NCI-H345 treated with DMSO at 0.1 percent for 48 hours (cell line): ENCODE measurements around the gene OR2H2.

Source experiments
- DNase-seq: peaks from one replicate; lab custom pipeline; 2025; ENCODE audit not compliant: unreplicated experiment; lab: John Stamatoyannopoulos, UW

OR2H2 gene

DNA sequence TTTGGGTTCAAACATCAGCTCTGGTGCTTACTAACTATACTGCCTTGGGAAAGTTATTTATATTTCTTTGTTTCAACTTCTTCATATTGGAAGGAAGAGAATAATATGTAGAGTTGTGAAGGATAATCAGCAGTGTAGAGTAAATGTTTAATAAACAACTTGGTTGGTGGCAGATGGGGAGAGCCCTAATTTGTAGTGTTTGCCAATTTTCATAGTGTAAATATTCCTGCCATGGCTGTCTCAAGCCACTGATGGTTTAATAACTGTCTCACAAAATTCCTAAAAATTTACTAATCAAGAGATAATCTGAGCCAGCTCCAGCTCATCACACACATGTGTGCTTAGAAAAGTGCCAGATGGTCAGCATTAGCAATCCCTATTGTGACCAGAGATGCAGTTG, at the start of gene OR2H2:
Gene OR2H2 (plus strand): TSS at position 301 of the 400 bp plus-strand sequence. CDS start 2,824 bp downstream, outside the sequence.
- DNase-seq, result no peak

DNA sequence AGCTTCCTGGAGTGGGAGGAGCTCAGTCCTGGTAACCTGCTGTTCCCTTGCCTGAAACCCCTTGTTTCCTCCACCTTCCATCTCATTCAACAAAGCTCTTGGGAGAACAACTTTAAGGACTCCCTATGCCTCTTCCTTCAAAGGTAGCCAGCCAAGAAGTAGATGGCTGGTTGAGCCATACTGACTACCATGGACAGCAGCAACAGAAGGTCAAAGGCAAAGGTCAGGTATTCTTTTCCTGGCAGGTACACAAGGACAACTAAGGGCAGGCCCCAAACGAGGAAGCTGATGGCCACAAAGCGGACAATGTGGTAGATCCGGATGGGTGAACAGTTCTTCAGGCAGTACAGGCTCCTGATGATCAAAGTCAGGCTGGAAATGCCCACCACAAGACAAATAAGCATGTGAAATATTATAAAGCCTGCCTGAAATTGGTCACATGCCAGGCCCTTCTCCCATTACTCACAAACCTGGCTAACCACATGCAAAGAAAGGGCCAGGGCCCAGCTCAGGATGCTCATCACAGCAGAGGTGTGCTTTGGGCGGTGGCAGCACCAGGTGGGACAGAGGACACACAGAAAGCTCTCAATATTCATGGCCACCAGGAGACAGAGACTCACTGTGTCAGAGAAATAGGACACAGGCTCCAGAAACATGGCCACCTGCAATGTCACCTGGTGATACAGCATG, 47.1 kb upstream of the OR2H2 start:
- DNase-seq, result no peak

DNA sequence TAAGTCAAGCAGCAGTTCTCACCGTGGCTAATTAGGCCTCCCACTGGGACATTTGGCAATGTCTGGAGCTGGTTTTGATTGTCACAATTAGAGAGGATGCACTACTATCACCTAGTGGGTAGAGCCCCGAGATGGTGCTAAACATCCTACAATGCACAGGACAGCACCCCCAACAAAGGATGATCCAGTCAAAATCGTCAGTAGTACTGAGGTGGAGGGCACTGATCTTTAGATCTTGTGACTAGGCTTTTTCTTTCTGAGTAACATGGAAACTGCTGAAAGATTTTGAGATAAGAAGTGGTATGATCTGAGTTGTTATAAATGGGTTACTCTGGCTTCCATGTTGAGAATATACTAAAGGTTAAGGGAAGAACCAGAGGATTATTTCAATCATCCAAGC, 37.3 kb upstream of the OR2H2 start:
- DNase-seq, result no peak

DNA sequence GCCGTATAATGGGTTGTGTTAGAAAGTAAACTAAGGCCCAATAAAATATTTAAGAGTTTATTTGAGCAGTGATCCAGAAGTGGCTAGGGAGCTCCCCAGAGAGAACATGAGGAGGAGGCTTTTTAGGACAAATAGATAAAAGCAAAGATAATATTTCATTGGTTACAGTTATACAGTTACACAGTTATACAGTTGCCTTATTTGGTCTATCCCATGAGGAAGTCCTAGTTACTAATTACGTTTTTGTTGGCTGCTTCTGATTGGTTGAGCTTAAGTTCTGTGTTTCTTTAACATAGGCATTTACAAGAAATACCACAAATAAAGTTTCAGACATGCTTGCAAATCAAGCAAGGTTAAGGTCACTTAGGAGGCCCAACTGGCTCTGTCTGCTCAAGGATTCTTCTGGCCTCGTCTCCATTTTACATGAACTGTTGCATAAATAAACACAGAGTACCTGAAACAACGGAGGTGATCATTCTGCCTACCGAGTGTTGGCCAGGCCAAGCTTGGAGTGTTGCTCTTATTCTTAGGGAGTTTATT, 32.3 kb upstream of the OR2H2 start:
- no peak for DNase-seq

DNA sequence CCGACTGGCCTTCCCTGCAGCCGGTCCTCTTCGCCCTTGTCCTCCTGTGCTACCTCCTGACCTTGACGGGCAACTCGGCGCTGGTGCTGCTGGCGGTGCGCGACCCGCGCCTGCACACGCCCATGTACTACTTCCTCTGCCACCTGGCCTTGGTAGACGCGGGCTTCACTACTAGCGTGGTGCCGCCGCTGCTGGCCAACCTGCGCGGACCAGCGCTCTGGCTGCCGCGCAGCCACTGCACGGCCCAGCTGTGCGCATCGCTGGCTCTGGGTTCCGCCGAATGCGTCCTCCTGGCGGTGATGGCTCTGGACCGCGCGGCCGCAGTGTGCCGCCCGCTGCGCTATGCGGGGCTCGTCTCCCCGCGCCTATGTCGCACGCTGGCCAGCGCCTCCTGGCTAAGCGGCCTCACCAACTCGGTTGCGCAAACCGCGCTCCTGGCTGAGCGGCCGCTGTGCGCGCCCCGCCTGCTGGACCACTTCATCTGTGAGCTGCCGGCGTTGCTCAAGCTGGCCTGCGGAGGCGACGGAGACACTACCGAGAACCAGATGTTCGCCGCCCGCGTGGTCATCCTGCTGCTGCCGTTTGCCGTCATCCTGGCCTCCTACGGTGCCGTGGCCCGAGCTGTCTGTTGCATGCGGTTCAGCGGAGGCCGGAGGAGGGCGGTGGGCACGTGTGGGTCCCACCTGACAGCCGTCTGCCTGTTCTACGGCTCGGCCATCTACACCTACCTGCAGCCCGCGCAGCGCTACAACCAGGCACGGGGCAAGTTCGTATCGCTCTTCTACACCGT, 31.5 kb upstream of the OR2H2 start:
- no peak for DNase-seq

DNA sequence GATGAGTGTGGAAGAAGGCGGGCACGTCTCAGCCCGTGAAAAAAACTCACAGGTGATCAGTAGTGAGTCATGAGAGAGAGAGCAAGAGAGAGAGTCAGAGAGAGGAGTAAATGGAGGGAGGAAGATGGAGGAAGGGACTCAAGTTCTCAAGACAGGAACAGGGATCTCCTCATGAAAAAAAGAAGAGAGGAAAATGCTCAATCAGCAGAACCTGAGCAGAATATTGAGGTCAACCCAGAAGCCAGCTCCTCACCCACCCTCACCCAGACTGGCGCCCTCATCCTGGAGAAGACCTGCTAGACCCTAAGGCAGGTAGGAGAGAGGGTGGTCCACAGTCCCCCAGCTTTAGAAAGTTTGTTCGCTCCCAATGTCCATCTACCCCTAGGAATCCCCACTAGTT, 30.2 kb upstream of the OR2H2 start:
- no peak for DNase-seq

DNA sequence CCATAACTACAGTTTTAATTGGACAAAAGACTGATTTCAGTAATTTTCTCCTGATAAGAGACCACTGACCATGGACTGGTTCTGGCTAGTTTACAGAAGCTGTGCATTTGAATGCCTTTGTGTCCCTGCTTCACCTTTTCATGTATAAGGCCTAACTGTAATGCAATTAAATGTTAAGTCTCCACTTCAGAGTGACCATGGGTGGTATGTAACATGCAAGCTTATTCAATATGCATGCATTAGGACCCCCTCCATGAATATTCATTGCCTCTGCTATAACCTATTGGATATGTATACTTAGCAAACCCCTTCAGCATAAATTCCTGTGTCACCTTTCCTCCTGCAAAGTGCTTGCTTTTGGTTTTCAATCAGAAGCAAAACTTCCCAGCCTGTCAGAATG, 27.6 kb upstream of the OR2H2 start:
- DNase-seq, result no peak

DNA sequence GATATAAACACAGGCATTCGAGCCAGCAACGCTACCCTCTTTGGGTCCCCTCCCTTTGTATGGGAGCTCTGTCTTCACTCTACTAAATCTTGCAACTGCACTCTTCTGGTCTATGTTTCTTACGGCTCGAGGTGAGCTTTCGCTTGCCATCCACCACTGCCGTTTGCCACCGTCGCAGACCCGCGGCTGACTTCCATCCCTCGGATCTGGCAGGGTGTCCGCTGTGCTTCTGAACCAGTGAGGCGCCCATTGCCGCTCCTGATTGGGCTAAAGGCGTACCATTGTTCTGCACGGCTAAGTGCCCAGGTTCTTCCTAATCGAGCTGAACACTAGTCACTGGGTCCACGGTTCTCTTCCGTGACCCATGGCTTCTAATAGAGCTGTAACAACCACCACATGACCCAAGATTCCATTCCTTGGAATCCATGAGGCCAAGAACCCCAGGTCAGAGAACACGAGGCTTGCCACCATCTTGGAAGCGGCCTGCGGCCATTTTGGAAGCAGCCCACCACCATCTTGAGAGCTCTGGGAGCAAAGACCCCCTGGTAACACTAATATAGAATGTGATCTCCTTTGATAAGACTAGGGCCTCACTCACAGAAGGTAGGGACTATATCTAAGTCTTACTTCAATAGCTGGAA, 26.4 kb upstream of the OR2H2 start:
- DNase-seq, result no peak

DNA sequence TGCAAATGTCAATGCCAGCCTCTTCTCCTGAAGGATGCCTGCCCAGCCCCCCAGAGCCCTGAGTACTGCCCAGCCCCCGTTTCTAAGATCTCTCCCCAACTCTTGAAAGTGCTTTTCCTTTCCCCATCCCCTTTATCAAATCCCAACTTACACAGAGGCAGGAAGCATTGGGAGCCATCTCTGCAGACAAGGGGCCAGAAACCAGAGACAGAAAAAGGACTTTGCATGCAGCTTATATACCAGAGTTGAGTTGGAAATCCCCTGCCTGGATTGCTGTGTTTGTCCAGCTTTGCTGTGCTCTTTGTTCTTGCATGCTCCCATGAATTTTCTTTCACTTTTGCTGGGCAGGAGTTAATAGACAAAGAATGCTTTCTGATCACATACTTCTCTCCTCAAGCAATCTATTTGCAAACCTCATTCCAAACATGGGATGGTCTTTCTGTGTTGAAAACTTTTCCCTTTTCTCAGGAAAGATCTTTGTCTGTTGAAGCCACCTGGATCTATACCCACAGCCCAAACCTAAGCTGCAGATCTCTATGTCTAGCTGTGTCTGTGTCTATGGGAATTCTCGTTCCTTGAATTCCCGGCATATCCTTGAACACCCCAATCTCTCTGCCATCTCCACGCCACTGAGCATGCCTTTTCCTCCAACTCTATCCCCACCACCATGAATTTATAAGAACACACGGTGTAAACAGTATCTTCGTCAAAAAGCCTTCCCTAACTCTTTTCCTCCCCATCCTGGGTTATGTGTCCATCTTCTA, 25.2 kb upstream of the OR2H2 start, which contains the start of gene UBD:
Gene UBD (minus strand): TSS at position 209 of the 764 bp plus-strand sequence. CDS start 31 bp downstream, at position 178.
- no peak for DNase-seq

DNA sequence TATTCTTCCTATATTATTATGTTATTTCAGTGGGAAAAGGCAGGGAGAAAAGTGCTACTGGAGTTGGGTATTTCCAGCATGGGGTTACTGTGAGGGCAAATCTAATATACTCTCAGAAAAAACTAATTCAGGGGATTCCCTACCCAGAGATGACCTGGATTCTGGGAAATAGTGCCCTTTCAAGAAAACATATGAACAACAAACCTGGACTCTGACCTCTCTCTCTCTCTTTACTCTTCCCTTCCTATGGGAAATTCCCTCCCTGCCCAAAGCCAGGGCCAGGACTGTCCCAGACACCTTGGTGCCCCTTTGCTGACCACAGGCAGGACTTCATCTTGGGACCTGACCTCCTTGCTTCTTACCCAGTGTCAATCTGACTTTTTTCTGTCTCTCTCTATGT, 23.8 kb upstream of the OR2H2 start:
- no peak for DNase-seq

DNA sequence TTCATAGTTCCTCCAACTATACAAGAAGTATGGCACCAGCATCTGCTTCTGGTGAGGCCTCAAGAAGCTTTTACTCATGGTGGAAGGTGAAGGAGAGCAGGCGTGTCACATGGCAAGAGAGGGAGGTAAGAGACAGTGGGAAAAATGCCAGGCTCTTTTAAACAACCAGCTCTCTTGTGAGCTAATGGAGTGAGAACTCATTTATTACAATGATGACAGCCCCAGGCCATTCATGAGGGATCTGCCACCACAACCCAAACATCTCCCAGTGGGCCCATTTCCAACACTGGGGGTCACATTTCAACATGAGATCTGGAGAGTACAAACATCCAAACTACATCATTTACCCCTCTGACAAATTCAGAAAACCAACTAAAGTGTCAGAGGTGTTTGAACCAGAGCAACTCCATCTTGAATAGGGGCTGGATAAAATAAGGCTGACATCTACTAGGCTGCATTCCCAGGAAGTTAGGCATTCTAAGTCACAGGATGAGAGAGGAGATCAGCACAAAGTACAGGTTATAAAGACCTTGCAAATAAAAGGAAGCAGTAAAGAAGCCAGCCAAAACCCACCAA, 23.2 kb upstream of the OR2H2 start:
- DNase-seq, result no peak

DNA sequence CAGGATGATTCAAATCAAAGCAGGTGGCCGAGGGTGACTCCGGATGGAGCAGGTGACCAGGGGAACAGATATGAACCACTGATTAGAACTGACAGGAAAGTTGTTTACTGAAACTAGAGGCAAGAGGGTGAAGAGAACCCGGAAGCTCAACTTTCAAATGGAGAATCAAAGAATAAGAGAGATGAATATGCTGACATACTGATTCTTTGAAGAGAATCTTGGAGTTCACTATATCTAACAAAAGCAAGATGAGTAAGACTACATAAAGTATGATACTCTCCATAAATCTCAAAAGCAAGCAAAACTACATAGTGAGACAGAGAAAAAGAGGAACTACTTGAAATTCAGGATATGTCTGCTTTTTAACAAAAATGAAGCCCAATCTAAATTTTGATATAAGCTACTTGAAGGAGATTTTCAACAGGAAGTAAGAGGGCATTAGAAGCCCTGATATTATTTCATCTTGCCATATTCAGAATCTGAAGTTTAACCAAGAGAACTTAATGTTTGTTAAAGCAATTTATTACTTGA, 21.4 kb upstream of the OR2H2 start:
- no peak for DNase-seq

DNA sequence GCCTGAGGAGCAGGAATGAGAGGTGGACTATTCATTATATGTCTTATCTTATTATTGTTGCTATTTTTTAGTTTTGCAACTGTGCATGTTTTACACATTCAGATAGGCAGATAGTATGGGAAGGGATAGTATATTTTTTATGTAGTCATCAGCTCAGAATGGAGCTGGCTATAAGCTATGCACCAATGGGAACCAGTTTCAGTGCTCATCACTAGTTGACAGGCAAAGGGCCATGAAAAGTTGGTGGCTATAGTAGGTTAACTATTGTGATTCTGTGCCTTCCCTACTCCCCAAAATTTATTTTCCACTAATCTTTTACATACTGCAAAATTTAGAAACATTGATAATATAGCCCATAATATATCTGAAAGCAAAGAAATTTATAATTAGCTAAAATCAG, 20.0 kb upstream of the OR2H2 start:
- DNase-seq, result no peak

DNA sequence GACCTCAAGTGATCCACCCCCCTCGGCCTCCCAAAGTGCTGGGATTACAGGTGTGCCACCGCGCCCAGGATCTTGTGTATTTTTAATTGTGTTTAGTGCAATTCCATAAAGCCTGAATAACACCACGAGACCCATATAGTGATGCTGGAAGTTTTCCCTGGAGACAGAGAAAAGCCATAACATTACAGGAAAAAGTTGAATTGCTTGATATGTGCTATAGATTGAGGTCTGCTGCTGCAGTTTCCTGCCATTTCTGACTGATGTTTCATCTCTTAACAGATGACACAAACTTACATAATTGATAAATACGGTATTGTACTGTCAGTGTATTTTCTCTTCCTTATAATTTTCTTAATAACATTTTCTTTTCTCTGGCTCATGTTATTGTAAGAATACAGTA, 18.1 kb upstream of the OR2H2 start:
- DNase-seq, result no peak

DNA sequence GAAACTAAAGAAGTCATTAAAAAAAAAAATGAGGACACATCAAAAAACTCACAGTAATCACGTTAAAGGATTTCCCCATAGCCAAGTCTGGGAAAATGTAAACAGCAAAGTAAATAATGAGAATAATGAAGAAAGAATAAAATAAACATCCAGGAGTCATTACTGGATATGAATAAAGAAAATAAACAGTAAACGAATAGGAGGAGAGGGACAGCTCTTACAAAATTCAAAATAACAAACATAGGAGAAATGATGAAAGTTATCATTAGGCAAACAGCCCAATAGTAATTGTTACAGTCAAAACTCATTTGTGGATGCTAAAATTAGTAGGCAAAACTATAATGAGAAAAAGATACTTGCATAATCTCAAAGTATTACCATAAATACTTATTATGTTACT, 17.4 kb upstream of the OR2H2 start:
- no peak for DNase-seq

DNA sequence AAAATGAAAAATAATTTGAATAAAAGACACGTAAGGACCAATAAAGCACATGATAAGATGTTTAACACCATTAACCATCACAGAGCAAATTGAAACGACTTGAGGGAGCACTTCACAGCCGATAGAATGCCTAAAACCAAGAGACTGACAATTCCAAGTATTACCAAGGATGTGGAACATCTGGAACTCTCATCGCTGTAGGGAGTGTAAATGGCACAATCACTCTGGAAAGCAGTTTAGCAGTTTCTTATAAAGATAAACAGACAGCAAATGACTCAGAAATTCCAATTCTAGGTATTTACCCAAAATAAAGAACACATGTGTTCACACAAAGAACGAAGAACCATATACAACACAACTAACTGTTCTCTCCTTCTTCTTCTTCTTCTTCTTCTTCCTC, 16.9 kb upstream of the OR2H2 start:
- DNase-seq, result no peak

DNA sequence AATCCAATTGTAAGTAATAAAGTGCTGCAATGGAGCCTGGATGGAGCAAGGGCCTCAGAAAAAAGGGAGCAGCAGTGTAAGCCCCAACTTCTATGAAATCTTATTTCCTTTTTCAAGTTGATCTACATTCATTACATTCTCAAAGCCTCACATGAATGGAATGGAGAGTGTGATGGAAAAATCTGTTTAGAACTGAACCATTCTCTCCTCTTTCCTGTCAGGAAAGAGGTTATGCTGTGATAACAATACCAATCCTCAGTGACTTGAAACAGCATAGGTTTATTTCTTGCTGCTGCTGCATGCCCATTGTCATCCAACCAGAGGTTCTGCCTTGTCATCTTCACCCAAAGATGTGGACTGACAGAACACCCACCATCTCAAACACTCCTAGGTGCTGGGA, 8.9 kb upstream of the OR2H2 start:
- DNase-seq, result no peak

DNA sequence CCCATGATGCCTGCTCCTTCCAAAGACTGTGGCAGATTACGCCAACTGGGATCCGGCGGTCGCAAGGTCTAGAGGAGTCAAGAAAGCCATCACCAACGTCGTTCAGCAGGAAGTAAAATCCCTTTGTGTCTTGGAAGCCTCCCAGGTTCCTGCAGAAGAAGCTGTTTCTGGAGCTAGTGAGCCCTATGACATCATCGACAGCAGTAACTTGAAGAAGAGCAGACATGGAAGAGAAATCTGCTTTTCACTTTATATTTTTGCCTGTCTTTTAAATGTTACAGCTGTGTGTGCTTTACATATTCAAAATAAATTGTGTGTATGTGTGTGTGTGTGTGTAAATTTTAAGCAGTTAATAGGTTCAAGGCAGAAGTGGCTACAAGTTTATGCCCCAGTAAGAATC, 7.4 kb upstream of the OR2H2 start:
- DNase-seq, result no peak

DNA sequence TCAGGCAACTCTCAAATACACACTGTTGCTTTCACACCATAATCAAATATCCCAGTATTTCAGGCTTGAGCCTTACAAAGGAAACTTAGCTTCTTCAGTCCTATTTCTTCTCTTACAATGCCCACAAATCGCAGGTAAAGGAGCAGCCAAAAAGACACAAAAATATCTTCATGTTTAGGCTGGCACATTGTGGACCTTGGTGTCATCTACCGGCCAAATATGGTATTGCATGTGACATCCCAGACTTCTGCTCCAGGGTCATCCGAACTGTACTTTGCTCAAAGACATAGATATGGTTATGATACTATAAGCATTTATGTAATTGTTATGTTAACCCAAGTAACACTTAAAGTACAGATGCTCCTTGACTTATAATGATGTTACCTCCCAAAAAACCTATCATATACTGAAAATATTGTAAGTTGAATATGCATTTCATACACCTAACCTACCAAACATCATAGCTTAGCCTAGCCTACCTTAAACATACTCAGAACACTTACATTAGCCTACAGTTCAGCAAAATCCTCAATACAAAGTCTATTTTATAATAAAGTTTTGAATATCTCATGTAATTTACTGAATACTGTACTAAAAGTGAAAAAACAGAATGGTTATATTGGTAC, 4.6 kb downstream of the OR2H2 start:
- peak; percentile 19 for DNase-seq

DNA sequence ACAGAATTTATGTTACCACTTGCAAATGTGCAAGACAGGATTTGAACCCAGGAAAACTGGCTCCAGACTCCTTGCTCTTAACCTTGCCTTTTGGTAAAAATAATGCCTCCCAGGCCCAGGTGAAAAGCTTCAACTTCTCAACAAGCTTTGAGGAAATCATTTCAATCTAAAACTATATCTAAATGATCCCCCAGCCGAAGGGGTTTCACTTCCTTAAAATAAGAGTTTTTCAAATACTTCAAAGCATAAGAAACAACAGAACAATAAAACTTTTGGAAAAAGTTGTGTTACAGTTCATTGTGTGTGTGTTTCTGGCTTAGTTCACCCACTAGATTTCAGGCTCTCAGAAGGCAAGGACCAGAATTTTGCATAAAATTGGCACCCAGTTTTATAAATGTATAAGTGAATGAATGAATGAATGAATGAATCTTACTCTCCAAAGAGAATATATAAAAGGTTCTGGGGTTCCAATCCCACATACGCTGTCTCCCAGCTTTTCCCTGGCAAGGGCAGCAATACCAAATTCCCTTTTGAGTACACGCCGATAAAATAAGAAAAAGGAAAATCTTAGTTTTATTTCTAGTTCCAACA, 5.4 kb downstream of the OR2H2 start:
- DNase-seq, result no peak
